M059J (cell line): ENCODE measurements around the gene WDR77. TPM values are rescaled to one million over a fixed set of nuclear protein-coding genes. Genes with fewer than 3 reads are reported as not detected.

Source experiments
- DNase-seq: peaks from one replicate; pipeline ENCODE4 v3.0.0-alpha.2; 2012; ENCODE audit warnings: low read depth
- total RNA-seq: library from RNA; depleted of rRNA; stranded (reverse); fragments of >200 nt; shearing (Covaris generic); gene quantifications from 2 replicates; pipeline ENCODE4 v1.2.3, GENCODE V29; 2014

Gene WDR77
- total RNA-seq, 1 experiment from 2014 or later, result 52.9 TPM

- DNase-seq, result no peak
These were observed 20.5 kb upstream of the WDR77 start for GRCh38 chr1:111469539-111469938.

- no peak for DNase-seq
These were observed 19.7 kb upstream of the WDR77 start for GRCh38 chr1:111468717-111469100.

DNA sequence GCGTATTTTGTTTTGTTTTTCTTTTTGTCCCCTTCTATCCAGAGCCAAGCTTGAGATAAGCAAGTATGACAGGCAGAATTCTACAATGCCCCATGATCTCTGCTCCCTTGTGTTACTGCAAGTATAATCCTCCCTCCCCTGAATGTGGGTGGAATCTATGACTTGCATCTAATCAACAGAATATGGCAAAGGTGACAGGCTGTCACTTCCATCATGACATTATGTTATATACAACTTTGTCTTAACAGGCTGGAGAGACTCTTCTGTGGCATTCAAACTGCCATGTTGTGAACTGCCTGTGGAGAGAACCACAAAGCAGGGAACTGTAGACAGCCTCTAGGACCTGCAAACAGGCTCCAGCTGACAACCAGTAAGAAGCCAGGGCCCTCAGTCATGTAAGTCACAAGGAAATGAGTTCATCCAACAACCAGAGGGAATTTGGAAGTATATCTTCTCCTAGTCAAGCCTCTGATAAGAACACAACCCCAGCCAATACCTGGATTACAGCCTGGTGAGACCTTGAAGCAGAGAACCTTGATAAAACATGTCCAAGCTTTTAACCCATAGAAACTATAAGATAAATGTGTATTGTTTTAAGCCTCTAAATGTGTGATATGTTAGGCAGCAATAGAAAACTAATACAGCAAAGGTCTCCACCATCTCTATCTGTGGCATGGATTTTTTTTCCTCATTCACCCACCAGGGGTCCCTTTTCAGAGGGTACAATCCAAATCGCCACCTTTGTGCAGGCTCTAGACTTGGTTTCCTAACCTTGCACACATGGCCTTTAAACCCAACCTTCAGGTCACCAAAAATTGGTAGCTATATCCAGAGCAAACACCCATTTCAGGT, 19.0 kb upstream of the WDR77 start:
- DNase-seq, result no peak

DNA sequence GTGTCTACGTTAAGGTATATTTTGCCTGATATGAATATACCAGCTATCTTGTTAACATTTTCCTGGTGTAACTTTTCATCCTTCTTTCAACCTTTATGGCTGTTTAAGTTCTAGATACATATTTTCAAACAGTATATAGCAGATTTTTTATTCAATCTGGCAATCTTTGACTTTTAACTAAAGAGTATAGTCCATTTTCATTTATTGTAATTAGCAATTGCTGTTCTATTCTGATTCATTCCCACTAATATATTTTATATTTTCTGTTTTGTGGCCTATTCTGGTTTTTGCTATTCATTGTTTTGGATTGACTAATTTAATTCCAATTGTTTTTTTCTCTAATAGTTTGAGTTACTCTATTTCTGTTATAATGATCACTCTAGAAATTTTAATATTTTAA, 17.4 kb upstream of the WDR77 start:
- no peak for DNase-seq

GRCh38 chr1:111465754-111466153, 16.7 kb upstream of the WDR77 start:
- no peak for DNase-seq

GRCh38 chr1:111463029-111463683, 14.1 kb upstream of the WDR77 start:
- peak; percentile 82 for DNase-seq

DNA sequence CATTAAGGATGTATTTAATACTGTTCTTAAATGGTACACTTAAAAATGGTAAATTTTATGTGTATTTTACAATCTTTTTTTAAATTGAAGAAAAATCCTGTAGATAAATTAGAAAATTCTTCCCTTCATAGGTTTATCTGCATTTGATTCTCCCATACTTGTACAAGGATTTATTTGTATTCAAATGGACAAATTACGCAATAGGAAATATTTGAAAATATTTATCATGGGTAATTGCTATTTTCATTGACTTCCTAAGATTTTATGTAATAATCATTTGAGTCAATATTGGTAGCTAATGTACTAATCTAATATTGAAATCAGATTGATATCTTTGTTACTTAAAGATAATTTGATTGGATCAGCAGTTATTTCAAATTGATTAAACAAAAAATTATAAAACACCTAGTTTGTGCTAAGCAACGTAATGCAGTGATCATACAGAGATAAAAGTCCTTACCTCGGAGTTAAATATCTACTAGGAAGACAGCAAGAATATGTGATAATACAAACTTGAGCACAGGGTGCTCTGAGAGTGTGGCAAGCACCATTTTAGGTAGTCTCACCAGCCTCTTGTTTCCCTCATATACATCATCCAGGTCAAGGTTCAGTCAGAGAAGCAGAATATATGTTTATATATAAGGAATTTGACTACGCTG, 13.4 kb upstream of the WDR77 start:
- no peak for DNase-seq

- DNase-seq, result no peak
These were observed 12.7 kb upstream of the WDR77 start for GRCh38 chr1:111461765-111462164.

- no peak for DNase-seq
These were observed 6.6 kb upstream of the WDR77 start for GRCh38 chr1:111455642-111456031.

DNA sequence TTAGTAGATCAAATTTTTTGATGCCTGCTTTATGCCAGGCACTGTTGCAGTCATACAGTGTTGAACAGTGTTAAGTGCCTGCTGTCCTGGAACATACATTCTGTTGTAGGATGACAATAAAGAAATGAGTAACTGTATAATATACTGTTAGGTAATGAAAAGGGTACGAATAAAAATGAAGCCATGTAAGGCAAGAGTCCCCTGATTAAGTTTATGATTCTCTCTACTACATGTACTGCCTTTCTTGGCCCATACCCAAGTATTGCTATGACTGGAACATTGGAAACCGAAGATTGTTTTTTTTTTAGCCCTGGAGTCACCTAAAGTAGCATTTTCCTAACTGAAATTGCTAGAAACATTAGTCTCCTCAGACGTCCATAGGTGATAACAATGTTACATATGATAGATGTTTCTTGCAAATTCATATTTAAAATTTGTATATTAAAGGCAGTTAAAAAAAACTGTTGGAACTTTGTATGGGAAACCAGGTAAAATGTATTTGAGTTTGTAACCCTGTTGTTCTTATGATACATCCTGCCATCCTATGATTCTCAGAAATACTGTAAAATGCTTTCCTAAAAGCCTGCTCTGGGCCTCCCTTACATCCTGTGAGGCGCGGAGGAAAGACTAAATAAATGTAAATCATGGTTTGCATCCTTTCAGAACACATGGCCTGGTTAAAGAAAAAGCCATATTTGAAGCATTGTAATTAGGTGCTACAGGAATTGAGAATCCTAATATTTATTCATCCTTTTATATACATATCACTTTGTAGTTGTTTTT, 6.0 kb upstream of the WDR77 start:
- no peak for DNase-seq

- DNase-seq, result no peak
These were observed 4.7 kb upstream of the WDR77 start for GRCh38 chr1:111453706-111454105.

DNA sequence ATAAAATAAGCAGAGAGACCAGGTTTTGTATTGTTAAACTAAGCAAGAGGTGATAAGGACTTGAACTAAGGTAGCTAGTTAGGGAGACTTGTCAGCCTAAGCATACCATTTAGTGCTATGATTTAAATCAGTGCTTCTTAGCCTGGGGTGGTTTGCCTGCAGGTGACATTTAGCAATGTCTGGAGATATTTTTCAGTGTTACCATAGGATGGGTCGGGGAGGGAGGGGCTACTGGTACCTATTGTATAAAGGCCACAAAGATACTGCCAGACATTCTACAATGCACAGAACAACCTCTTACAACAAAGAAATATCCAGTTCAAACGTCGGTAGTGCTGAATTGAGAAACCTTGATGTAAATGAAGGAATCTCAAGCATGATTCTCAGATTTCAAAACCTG, 3.5 kb upstream of the WDR77 start:
- DNase-seq, result no peak

DNA sequence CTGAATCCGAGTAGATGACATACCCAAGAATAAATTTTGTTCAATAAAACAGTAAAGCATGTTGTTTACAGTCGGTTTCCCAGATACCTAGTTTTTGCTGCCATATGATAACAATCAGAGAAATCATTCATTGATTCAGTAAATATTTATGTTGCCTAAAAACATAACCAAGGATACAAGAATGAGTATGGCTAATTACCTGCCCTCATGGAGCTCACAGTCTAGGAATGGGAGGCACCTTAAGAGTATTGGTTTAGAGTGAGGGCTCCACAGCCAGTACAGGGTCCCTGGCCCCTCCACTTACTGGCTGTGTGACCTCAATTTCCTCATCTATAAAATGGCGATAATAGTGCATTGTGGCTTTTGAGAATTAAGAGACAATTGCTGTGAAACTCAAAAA, 1.1 kb upstream of the WDR77 start:
- DNase-seq, result peak; percentile 3

DNA sequence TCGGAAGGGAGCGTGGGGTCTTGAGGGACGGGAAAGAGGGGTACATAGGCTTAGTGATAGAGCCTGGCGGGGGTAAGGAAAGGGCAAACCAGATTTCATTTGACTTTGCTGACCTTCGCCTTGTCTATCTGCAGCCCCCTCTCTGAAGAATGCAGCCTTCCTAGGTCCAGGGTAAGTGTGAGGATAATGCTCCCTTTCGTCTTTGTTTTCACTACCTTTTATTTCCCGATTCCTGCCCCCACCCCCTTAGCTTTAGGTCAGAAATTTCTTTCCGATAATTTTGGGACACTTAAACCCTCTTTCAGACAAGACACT, 604 bp upstream of the WDR77 start:
- no peak for DNase-seq

GRCh38 chr1:111448482-111448917, 556 bp downstream of the WDR77 start:
- peak; percentile 53 for DNase-seq

- DNase-seq, result no peak
These were observed 1.8 kb downstream of the WDR77 start for GRCh38 chr1:111446967-111447892.

- DNase-seq, result no peak
These were observed 2.5 kb downstream of the WDR77 start for GRCh38 chr1:111446546-111446945.

GRCh38 chr1:111444031-111444430, 5.0 kb downstream of the WDR77 start:
- DNase-seq, result no peak

DNA sequence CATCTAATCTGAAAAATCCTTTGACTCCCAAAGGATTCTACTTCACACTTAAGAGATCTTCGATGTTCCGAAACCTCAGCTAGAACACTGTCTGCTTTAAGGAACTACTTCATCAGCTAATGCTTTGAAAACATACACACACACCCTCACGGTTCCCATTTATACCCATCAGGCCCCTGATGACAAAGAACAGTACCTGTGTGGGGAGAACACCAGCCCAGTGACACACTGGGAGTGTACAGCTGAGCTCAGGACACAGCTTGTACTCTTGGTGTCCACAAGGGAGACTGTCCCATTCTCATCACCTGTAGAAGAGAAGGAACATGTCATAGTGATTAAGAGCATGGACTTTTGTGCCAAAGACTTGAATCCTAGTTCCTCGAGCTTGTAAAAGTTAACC, 6.6 kb downstream of the WDR77 start:
- DNase-seq, result no peak

DNA sequence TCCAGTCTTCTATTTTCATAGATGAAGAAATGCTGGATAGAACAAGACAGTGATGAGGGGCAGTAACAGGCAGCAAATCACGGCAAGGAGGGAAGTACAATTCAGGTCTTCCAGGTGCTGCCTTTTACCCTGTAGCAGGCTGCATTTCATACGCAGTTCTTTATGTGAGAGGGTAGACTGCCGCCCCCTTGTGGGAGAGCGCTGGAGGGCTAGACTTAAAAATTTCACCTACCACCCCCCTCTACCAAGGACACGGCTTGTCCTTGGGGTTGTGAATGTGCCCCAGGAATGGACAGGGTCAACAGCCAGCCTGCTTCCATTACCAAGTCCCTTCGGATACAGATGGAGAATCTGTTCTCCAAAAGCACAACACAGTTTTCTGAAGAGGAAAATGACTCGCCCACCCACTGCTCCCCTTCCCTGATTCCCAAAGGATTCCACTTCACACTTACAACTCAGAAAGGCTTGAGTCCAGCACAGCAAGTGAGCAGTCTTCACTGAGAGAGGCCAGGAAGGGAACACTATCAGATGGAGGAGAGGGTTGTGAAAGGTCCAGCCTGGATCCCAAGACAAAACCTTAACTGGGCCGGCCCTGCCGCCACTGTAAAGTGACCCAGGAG, 7.4 kb downstream of the WDR77 start:
- no peak for DNase-seq
